AG09309 (cell line): ENCODE measurements around the gene ZBTB46.

Experiments
- DNase-seq: peaks from one replicate; pipeline ENCODE4 v3.0.0-alpha.2; 2010; ENCODE audit warnings: low read depth
- H3K4me3 ChIP-seq: 2 replicates; pipeline ENCODE4 v1.5.1; 2011; ENCODE audit warnings: mild to moderate bottlenecking, low read depth, low read length, moderate library complexity; ENCODE audit not compliant: control insufficient read depth
- TF ChIP-seq, protein P1 (sequence below): IDR thresholded peaks from 2 replicates; pipeline ENCODE4 v1.5.1; 2011; ENCODE audit warnings: mild to moderate bottlenecking, low read depth, low read length, inconsistent platforms; ENCODE audit not compliant: insufficient read depth, control insufficient read depth; ENCODE audit errors: missing control alignments

ZBTB46 gene

DNA sequence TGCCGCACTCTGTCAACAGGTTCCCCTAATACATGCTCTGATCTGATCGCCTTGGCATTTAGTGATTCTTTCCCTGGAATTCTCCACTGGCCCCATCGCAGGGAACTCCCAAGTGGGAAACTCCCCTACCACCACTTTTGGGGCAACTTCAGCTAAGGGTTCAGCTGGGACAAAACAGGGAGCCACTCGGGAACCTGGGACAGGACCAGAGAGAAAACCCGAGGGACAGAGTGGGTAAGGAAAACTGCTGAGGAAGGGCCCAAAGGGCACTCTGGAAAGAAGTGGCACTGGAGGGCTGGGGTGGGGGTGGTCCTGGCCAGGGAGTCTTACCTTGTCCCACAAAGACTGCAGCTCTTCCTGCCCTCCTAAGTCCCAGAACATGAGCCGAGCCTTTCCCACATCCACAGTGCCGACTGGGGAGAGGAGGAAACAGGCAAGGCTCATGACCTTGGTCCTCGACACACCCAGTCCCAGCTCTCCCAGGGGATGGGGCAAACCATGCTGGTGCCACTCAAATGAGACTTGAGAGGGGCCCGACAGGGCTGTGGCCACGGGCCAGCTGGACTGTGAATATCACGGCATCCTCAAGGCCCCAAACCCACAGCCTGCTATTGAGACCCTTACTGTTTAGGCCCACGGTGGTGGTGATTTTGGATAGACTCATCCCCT, 124.9 kb downstream of the ZBTB46 start:
- TF ChIP-seq, protein P1, sequence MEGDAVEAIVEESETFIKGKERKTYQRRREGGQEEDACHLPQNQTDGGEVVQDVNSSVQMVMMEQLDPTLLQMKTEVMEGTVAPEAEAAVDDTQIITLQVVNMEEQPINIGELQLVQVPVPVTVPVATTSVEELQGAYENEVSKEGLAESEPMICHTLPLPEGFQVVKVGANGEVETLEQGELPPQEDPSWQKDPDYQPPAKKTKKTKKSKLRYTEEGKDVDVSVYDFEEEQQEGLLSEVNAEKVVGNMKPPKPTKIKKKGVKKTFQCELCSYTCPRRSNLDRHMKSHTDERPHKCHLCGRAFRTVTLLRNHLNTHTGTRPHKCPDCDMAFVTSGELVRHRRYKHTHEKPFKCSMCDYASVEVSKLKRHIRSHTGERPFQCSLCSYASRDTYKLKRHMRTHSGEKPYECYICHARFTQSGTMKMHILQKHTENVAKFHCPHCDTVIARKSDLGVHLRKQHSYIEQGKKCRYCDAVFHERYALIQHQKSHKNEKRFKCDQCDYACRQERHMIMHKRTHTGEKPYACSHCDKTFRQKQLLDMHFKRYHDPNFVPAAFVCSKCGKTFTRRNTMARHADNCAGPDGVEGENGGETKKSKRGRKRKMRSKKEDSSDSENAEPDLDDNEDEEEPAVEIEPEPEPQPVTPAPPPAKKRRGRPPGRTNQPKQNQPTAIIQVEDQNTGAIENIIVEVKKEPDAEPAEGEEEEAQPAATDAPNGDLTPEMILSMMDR, result no peak
- DNase-seq, result no peak
- H3K4me3 ChIP-seq, result peak overlapping the region; percentile 60; the same call in 1 of the 2 replicates

DNA sequence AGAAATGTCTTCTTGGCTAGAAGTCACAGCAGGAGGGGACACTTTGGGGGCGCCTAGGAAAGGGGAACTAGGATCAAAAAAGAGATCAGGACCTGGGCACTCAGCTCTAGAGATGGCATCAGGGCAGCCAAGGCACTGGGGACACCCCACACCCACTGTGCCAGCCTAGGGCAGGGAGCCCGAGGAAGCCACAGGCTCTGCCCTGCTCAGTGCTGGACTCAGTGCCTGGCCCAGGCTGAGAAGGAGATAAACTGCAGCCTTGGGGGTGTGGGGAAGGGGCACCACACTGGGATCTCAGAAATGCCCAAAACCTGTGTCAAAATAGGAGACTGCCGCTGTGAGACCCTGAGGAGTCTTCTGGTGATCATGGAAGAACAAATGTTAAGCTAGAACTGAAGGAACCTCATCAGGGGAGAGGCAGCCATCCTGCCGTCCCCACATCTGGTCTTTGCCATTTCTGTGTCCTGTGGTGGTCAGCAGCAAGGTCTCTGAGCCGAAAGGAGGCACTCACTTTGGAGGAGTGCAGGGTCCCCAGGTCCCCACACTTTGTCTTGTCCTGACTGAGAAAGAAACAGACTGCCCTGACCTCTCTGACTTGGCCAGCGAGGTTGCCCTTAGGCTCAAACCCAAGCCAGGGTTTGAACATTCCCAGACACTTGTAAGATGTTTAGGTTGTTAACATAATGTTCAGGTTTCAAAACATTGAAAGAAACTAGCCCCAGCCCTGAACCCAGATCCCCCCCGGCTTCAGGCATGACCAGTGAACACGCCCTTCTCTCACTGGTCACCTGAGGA, 125.6 kb downstream of the ZBTB46 start:
- H3K4me3 ChIP-seq, result no peak overlapping the region
- TF ChIP-seq, protein P1, result no peak
- DNase-seq, result no peak

DNA sequence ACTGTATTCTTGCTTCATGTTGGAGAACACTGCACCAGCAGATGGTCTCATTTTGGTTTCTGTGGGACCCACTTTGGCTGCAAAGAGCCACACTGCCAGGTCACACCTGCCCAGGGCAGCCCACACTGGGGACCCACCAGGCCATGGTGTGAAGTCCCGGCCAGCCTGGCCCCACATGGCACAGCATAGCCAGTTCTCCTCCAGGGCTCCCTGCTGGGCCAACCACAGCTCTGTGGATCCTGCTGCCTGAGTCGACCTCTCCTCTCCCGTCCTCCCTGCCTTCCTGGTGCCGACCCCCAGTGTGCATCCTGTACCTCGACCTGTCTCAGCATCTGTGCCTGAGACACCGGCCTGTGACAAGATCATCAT, 126.3 kb downstream of the ZBTB46 start:
- TF ChIP-seq, protein P1, result no peak
- no peak for DNase-seq
- H3K4me3 ChIP-seq, result no peak overlapping the region

DNA sequence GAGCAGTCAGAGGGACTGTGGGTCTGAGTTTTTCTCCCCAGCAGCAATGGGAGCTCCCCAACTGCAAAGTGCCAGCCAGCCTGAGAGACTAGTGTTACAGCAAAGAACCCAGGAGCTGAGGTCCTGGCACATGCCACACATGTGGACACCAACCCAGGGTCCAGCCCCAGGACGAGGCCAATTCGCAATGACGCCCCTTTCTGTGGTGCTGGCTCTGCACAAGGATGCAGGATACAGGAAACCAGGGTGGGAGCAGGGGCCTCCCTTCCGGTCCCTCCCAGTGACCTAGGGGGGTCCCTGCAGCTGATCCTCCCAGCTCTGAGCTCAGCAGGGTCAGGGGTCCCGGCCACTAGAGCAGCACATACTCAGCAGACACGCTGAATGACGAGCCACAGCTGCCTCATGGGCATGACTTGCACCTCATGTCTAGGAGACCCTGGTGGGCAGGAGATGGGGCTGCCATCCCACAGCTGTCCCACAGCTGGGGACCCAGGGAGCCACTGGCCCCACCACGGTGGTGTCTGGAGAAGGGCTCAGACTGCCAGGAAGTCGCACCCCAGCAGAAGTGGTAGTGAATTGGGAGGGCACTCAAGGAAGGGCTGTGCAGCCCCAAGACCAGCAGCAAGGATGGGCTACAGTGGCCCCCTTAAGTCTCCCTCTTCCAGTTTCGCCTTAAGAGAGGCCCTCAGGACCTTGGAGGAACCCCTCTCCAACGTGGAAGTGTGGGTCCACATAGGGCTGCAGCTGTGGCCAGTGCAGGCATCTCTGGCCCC, 126.9 kb downstream of the ZBTB46 start:
- no peak overlapping the region for H3K4me3 ChIP-seq
- TF ChIP-seq, protein P1, result no peak
- DNase-seq, result no peak

DNA sequence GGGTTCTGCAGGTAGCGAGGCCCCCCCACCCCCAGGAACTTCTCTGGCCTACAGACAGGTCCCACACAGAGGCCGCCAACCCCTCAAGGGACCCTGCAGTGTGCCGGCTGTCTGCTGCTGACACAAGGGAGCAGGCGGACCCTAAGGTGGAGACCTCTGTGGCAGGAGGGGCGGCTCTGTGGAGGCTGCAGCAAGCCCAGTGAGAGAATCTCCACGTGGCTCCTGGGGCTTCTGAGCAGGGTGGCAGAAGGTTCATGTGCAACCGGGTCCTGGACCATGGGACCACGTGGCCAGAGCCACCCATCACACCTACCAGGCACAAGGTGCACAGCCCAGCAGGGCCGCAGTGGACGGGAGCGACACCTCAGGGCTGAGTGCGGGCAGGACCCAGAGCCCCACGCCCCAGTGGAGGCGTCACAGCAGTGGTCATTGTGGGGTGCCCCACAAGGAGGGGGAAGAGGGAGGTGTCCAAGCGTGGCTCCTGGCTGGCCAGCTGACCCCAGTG, 127.5 kb downstream of the ZBTB46 start:
- TF ChIP-seq, protein P1, result no peak
- no peak overlapping the region for H3K4me3 ChIP-seq
- DNase-seq, result no peak

DNA sequence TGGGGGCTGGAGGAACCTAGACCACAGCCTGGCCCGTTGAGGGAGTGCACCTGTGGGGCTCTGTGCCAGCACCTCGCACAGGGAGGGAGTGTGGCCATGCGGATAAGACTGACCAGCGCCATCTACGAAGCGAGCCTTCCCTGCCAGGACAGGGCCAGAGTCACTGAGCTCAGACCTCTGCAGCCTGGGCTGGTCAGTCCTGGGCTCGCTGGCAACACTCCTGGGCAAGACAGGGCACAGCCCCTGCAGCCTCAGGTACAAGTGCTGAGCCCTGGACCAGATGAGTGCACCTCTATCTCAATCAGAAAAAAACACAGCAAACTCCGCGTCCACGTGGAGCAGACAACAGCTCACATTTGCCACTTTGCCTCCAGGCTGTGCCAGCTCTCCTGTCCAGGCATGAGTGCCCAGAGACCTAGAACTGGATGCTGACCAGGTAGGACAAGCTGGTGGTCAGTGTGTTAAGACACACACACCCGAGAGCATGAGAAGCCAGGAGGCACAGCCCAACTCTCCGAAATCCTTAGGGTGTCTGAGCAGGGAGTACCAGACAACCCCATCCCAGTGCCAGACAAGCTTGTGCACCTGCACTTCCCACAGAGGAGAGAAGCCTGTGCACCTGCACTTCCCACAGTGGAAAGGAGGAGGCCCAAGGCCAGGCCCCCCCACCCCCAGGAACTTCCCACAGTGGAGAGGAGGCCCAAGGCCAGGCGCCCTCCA, 128.2 kb downstream of the ZBTB46 start:
- H3K4me3 ChIP-seq, result no peak overlapping the region
- TF ChIP-seq, protein P1, result no peak
- DNase-seq, result no peak
